ENCODE data around the gene C1orf35.

Gene C1orf35

DNA sequence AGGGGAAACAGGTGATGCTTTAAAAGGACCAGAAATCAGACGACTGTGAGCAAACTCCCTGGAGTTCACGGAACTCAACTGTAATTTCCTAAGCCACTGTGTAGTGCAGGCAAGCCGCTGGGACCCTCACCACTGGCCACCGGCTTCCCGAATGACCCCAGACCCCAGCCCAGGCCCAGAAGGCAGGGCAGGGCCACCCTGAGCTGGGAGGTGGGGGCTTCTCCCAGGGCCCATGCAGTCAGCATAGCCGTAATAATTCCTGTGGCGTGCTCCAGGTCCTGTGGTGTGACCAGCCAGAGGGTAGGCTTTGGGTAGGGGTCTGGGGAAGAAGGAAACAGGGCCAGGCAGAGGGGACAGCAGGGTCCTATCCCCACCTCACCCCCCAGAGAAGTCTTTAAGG is 24.1 kb downstream of the C1orf35 start:
- DNase-seq (ENCODE audit: low spot score): no peak

DNA sequence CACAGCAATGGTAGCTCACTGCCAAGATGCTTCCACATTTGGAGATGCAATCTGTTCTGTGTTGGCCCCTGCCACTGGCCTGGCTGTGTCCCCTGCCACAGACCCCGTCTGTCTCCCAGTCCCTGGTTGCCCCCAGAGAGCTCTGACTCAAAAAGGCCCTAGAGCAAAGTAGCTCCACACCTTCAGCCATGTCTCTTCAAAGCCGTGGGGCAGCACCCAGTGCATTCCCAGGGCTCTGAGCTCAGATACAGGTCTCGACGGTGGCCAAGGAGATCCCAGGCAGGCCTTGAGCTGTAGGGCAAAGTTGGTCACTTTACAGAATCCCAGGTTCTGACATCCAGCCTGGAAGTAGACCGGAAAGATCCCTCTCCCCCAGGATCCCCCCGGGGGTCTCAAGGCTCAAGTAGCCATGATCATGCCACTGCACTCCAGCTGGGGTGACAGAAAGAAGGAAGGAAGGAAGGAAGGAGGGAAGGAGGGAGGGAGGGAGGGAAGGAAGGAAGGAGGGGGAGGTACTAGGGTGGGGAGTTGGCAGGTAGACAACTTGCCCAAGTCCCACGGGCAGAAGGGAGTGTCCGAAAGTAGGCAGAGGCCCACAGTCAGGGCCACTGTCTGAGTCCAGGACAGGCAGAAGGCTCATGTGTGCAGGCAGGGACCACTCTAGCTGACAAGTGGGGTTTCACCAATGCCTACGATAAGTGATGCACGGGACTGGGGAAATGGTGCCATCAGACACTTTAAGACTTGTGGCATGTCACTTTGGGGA is 25.4 kb downstream of the C1orf35 start:
- no peak for DNase-seq (ENCODE audit: low spot score)

DNA sequence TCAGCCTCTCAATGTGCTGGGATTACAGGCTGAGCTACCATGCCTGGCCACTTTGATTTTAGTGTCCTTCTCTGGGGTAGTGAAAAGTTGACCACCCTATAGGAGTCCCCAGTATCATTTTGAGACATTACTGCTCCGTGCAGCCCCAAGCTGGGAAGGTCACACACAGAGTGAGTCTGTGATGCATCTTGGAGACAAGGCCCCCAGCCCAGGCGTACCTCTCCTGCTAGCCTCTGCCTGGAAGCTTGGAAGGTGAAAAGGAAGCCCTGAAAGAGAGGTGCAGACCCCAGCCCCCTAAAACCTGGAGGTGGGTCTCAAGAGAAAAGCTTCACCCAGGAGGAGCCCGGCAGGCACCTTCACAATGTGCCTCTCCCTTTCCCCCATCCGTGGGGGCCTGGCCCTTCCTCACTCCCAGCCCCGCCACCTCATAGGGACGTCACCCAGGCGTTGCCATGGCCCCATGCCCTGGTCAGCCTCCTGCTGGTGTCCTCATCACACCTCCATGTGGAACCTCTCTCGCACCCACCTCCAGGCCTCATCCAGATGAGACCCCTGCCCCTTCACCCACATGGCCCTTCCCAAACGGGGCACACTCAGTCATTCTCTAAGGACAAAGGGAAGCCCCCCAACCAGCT is 26.2 kb downstream of the C1orf35 start:
- no peak for DNase-seq (ENCODE audit: low spot score)

DNA sequence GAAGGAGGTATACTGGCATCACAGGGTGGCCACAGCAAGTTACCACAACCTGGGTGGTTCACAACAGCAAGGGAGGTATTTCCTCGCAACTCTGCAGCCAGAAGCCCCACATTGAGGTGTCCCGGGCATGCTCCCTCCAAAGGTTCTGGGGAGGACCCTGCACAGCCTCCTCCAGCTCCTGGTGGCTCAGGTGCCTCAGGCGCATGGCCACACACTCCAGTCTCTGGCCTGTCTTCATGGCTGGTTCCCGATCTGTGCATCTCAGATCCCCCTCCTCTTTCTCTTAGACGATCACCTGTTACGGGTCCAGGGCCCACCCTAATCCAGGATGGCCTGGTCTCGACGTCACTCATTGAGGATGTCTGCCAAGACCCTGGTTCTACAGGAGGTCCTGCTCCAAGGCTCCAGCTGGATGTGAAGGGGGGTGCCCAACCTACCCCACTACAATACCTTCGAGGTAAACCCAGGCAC is 27.3 kb downstream of the C1orf35 start:
- DNase-seq (ENCODE audit: low spot score): no peak

DNA sequence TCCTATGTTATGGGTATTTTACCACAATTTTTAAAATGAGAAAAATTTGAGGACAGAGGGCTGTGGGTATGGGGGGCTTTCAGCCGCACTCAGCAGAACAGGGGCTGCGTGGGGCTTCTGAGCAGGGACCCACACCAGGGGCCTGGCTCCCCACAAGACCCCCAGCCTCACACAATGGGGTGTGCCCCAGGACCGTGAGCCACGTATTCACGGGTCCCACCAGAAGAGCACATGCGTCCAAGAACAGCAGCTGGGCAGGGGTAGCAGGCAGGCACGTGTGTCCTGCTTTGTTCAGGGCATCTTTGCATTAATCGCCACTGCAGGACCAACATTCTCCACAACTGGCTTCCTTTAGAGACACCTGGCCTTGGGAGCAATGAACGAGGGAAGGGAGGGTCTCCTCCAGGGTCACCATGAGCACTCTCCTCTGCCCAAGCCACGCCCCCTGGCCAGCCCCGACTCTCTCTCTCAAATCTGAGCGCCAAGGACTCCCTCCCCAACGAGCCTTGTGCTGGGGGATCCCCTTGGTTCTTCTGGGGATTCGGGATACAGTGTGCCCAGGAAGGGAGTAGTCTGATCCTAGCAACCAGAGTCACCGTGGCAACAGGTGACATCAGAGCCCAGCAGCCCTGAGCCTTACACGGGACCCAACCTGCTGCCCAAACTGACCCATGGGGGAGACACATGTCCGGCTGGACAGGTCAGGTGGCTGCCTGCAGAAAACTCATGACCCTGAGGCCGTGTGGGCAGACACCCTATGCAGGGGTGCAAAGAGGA is 28.0 kb downstream of the C1orf35 start:
- no peak for DNase-seq (ENCODE audit: low spot score)

DNA sequence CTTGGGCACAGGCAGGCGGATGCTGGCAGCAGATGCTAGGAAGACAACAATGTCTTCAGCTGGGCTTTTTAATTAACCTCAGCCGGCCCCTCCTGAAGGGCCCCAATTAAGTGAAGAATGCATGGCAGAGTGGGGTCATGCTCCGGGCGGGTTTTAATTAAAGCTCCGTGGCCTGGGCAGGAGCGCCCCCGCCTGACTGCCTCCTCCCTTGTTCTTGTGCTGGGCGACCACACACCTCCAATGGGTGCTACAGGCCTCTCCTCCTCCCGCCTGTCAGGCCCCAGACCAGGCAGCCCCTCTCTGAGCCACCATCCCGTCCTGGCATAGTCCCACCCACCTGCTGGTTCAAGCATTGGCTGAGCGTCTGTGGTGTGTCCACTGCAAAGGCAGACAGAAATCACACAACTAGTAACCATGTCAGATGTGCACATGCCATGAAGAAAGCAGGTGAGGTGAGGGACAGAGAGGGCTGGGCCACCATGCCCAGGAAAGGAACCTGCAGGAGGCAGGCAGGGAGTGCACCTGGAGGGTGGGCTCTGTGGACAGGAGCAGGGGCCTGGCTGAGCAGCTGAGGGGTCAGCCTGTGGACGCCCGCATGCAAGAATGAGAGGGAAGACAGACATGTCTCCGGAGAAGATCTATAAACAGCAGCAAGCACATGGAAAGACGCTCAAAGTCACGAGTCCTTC is 29.1 kb downstream of the C1orf35 start:
- DNase-seq (ENCODE audit: low spot score): no peak

DNA sequence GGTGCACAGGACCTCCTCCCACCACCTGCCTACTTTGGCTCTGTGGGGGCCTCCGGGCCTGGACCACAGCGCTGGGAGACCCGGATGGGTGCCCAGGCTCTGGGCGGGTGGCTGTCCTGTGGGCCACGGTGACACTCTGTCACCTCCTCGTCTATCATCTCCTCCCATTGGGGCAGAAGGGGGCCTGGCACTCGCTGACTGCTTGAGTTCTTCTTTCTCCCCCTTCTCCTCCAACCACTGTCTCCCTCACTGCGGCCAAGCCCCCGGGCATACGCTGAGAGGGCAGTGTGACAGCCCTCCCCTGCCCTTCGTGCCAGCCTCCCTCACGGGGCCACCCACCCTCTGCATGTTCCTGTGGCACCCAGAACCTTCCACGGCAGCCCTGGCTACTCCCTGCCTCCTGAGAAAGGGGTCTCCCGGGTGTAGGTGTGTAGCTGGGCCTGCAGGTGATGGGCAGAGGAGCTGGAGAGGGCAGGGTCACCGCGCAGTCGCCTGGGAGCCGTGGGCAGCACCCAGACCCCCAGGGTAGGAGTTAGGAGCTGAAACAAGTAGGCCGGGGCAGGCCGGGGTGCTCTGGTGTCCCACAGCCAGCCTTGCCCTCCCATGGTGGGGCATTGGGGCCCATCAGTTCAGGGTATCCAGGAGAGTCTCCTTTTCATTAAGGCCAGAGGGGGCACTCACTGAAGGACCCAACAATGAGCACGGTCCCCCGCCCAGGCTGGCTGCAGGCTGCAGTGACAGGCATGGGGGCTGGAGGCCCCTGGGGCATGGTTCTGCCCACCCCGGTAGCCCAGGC is 29.9 kb downstream of the C1orf35 start:
- no peak for DNase-seq (ENCODE audit: low spot score)

DNA sequence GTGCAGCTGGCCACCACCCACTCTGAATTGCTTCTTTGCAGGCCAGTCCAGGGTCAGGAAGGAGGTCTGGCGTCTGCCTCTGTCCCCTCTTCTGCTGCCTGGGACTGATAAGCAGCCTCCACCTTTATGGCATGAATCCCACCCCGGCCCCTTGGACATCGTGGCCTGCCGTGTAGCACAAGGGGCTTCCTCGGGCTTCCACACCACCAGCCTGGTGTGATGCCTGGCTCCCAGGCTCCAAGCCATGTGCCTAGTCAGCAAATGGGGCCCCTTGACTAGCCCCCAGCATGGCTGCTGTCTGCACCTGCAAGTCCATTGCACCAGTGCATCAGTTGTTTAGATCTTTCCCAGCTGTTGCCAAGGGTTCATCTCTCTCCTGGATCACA is 30.5 kb downstream of the C1orf35 start:
- DNase-seq (ENCODE audit: low spot score): no peak

DNA sequence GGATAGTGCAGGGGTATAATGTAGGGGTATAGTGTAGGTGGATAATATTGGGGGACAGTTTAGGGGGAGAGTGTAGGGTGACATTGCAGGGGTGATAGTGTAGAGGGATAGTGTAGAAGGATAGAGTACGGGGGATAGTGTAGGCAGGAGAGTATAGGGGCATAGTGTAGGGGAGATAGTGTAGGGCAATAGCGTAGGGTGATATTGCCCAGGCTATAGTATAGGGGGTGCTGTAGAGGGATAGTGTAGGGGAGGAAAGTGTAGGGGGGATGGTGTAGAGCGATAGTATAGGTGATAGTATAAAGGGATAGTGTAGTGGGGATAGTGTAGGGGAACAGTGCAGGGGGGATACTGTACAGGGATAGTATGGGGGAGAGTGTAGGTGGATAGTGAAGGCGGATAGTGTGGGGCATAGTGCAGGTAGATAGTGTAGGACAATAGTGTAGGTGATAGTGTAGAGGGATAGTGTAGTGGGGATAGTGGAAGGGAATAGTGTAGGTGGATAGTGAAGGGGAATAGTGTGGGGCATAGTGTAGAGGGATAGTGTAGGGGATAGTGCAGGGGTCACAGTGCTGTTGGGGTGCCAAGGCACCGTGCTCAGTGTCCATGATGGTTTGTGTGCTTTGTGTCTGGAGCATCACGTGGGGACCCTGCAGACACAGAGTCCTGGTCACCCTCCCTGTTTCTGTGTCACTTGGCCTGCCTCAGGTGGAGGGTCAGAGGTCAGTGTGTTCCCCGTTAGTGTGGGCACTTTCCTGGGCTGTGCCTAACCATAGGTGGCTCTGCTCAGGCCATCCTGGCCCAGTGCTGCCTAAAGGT is 31.1 kb downstream of the C1orf35 start:
- no peak for DNase-seq (ENCODE audit: low spot score)

DNA sequence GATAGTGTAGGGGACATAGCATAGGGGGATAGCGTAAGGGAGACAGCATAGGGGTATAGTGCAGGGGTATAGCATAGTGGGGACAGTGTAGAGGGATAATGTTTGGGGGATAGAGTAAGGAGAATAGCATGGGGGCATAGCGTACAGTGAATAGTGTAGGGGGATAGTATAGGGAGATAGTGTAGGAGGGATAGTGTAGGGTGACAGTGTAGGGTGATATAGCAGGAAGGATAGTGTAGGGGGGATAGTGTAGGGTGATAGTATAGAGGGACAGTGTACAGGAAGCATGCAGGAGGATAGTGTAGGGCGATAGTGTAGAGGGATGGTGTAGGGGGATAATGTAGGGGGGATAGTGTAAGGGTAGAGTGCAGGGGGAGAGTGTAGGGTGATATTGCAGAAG is 32.3 kb downstream of the C1orf35 start:
- DNase-seq (ENCODE audit: low spot score): no peak

DNA sequence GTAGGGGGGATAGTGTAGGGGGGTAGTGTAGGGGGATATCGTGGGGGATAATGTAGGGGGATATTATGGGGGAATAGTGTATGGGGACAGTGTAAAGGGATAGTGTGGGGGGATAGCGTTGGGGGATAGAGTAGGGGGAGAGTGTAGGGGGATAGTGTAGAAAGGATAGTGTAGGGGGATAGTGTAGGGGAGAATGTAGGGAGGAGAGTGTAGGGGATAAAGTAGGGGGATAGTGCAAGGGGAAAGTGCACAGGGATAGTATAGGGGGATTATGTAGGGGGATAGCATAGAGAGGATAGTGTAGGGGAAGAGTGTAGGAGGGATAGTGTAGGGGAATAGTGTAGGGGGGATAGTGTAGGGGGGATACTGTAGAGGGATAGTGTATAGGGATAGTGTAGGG is 33.0 kb downstream of the C1orf35 start:
- DNase-seq (ENCODE audit: low spot score): no peak

DNA sequence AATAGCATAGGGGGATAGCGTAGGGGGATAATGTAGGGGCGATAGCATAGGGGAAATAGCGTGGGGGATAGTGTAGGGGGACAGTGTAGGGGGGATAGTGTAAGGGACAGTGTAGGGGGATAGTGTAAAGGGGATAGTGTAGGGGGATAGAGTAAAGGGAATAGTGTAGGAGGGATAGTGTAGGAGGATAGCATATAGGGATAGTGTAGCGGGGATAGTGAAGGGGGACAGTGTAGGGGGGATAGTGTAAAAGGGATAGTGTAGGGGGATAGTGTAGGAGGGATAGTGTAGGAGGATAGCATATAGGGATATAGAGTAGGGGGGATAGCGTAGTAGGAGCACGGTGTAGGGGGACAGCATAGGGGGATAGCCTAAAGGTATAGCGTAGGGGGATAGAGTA is 34.8 kb downstream of the C1orf35 start:
- DNase-seq (ENCODE audit: low spot score): no peak

DNA sequence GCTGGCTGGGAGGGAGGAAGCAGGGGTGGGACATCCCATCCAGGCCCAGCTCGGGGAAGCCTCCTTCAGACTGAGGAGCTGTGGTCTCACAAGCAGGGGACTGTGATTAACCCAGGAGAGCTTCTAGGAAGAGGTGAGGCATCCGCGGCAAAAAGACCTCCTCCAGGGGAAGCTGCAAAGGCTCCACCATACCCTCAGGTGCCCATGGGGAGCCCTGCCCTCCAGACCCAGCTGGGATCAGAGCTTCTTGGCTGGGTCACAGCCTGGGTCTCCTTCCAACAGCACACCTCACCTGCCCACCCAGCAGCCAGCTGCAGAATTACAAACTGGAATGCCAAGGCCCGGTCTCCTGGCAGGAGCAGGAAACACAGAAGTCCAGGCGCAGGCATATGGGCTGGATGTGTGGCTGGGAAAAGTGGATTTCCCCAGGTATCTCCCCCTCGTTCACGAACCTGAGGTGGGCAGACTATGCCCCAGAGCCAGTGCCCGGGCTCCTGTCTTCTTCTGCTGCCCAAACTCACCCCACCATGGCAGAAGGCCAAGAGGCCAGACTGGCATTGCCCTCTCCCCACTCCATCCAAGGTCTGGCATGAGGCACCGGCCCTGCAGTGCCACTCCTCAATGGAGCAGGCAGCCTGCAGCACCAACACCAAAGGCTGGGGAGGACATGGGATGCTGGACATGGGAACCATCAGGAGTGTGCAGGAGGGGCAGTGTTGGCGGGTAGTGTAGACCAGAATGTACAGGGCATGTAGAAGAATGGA is 36.1 kb downstream of the C1orf35 start:
- DNase-seq (ENCODE audit: low spot score): no peak

DNA sequence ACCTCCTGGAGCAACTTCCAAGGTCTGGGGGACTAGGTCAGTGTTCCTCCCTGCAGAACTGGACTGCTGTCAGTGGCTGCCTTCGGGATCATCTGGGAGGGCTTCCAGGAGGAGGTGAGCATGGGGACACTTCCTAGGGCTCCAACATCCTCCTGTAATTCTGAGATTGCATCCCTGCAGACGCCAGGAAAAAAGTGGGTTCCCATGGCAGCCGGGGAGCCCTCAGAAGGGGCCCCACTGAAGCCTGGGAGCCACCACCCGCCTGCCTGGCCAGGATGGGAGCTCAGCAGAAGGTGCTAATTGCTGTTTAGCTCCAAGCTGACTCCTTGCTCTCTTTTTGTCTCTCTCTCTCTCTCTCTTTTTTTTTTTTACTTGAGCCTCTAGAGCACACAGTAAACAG is 36.7 kb downstream of the C1orf35 start:
- no peak for DNase-seq (ENCODE audit: low spot score)

DNA sequence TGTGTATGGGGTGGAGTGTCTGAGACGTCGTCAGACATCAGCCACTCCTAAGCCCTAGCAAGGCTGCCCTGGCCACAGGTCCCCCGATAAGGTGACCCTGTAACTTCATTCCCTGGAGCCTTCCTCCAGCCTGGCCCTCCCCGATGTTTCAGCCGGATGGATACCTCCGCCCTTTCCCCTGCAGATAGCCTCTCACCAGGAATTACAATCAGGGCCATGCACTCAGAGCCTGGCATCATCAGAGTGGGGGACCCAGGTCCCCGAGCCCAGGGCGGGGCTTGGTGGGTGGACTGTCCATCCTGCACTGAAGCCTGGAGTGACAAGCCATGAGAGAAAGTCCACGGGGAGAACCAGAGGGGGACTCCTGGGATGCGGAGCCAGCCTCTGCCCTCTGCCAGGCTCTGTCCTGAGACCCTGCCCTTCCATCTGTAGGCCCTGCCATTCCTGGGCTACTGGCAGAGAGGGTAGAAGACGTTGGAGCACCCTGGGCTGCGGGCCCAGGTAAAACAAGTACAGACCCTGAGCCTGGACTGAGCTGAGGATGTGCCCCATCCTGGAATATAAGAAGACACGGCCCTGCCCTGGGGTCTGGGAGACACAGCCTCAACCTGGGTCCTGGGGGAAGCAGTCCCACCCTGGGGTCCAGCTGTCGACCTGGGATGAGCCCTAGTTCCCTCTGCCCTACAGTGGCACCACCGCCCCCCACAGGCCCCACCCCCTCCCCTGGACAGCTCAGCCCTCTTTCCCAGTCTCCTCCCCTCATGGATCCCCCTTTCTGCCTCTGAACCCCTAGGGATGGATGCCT is 37.4 kb downstream of the C1orf35 start:
- no peak for DNase-seq (ENCODE audit: low spot score)

DNA sequence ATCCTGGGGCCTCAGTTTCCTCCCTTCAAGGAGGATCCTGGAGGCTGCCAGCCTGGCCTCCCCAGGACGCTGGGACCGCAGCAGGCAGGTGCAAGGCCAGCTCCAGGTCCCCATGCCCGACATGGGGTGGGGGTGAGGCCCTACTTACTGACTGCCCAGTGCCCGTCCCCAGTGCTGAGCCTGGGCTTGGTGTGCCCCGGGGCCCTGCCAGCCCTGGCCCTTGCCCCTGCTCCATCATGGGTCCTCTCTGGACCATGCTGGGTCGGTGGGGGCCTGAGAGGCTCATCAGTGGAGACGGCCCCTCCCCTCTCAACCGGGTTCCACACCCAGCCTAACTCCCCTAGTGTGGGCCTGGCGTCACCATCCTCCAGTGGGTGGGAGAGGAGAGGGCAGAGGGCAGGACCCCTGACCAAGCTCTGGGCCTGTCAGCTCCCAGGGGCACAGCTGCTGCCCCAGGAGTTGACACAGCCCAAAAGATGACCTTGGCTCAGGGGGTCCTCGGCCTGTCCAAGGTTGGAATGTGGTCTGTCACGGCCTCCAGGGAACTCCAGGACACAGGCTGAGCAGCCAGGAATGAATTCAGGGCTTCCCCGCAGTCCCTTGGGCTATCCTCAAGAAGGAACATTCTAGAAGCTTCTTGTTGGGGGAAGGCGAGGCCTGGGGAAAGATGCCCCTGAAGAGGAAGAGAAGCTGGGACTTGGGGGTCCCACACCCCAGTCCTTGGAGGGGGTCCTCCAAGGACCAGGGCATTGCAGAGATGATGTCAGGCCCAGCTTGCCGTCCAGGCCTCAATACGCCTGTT is 38.2 kb downstream of the C1orf35 start:
- no peak for DNase-seq (ENCODE audit: low spot score)

DNA sequence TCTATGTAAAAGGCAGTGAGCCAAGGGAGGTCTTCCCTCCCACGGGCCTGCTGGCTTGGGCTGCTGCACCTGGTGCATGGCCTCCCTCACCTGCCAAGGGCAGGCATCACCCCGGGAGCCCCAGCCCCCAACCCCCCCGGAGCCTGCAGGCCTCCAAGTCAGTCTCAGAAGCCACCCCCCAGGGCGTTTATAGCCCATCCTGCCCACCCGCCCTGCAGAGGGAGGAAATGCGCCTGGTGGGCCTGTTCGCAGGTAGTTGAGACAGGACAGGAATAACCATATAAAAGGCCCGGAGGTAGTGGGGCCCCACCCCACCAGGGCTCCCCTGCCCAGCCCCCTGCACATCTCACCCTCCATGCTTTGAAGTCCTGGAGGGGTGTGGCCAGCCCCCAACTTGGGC is 38.8 kb downstream of the C1orf35 start:
- no peak for DNase-seq (ENCODE audit: low spot score)

Measured in kidney capillary endothelial cell (primary cell).